NCI-H2227 treated with DMSO at 0.1 percent for 48 hours (cell line): ENCODE measurements around the gene RFLNA.

Experiments used
- DNase-seq: peaks from one replicate; lab custom pipeline; 2025; lab: John Stamatoyannopoulos, UW

The RFLNA gene, protein sequence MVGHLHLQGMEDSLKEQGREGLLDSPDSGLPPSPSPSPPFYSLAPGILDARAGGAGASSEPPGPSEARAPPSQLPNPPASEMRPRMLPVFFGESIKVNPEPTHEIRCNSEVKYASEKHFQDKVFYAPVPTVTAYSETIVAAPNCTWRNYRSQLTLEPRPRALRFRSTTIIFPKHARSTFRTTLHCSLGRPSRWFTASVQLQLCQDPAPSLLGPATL

DNA sequence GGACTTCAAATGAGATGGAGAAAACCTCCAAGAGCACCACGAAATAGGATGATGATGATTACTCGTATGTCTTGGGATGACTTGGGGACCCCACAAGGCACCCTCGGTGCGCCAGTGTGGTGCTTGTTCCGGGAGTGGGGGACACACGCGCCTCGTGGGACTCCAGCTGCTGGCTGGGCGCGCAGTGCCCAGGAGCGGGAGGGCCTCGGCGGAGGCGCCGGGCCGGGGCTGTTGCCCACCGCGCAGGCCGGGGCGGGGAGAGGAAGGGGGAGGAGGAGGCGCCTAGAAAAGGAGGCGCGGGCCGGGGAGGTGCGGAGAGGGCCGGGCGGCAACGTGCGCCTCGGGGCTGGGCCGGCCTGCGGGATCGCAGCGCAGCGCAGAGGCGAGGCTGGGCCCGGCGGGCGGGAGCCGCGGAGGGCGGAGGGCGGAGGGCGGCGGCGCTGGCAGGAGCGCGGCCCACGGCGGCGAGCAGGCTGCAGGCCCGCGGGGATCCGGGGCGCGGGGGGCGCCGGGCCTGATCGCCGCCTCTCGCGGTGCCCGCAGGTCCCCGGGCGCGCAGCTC, at the start of gene RFLNA:
RFLNA (plus strand) TSS at position 314 of the 562 bp plus-strand sequence. CDS start 337 bp downstream, outside the sequence.
- no peak for DNase-seq

DNA sequence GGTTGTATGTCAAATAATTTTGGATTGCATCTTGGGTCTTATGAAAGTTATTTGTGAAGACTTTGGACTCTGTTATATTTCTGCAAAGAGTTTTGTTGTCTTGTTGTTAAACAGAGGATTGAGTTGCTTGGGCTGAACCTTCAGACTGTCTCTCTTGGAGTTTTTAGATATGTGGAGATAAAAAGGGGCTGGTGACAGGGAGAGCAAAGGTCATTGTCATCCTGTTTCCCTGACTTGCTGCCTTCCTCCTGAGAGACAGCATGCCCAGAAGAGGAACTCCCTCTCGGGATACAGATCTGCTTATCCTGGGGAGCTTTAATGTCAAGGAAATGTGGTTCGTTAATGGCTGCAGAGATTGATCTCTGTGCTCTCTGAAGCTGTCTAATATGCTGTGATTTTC, 47.6 kb upstream of the RFLNA start:
- DNase-seq = no peak

DNA sequence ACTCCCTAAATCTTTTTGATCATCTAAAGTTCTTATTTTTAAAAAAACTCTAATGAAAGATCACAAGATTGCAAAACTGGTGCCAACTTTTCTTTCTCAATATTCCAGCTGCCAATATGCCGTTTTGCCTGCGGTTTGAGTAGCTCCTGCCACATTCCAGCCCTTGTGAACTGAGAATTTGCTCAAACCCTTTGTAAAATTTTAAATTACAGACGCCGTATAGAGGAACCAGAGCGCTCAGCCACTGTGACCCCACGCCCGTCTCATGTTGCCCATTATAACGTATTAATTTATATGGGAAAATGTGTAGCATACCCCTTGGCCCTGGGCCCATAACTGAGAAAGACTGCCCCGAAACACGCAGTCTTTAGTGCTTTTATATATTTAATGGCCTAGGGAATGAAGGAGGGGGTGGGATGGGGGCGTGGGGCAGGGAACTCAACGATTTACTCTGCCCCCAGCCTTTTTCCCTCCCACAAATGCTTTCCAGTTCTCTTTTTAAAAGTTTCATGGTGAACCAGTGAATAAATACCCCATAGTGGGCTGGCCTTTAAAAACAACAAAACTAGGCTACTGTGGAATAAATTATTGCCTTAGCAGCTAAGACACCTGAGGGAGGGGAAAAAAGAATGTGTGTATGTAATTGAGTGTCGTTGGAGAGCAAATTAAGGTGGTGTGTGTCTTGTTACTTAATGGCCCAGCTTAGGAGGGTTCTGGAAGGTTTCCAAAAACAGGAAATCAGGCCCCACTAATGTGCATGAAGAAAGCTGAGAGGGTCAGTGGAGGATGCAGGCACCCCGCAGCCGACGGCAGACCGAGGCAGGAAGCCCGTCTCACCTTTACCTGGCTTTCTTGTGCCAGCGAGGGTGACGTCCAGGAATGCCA, 45.7 kb upstream of the RFLNA start:
- DNase-seq = peak; percentile 95

DNA sequence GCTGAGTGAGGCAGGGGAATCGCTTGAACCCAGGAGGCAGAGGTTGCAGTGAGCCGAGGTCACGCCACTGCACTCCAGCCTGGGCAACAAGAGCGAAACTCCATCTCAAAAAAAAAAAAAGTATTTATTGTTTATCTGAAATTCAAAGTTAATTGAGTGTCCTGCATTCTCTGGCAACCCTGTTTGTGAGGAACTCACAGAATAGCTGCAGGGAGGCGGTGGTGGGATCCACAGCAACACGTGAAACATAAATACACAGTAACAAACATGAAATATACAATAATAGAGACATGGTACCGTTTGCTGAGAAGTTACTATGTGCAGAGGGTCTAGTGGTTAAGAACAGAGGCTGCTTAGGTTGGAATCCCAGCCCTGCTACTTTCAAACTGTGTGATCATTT, 43.7 kb upstream of the RFLNA start:
- DNase-seq = no peak

DNA sequence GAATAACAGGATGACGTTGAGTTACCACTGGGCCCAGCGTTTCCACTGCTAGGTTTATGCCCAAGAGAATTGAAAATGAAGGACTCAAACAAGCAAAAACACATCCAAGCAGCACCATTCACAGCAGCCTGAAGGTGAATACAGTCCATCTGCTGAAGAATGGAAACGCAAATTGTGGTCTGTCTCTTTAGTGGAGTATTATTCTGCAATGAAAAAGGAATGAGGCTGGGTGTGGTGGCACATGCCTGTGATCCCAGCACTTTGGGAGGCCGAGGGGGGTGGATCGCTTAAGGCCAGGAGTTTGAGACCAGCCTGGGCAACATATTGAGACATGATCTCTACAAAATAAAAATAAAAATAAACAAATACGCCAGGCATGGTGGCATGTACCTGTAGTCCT, 41.9 kb upstream of the RFLNA start:
- no peak for DNase-seq

DNA sequence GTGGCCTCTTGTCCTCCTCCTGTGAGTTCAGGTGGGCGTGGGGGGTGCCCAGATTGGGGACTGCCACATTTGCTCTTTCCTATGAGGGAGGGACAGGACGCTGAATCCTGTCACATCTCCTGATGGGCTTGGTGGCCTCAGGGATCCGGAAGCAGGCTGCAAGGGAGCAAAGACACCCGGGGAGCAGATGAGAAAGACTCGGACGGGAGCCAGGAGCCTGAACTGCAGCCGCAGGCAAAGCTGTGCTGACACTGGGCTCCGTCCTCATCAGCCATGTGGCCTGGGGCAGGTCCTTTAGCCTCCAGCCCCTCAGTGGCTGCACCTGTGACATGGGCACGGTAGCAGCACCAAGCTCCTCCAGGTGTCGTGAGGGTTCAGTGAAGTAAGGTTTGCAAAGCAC, 40.8 kb upstream of the RFLNA start:
- DNase-seq = no peak

DNA sequence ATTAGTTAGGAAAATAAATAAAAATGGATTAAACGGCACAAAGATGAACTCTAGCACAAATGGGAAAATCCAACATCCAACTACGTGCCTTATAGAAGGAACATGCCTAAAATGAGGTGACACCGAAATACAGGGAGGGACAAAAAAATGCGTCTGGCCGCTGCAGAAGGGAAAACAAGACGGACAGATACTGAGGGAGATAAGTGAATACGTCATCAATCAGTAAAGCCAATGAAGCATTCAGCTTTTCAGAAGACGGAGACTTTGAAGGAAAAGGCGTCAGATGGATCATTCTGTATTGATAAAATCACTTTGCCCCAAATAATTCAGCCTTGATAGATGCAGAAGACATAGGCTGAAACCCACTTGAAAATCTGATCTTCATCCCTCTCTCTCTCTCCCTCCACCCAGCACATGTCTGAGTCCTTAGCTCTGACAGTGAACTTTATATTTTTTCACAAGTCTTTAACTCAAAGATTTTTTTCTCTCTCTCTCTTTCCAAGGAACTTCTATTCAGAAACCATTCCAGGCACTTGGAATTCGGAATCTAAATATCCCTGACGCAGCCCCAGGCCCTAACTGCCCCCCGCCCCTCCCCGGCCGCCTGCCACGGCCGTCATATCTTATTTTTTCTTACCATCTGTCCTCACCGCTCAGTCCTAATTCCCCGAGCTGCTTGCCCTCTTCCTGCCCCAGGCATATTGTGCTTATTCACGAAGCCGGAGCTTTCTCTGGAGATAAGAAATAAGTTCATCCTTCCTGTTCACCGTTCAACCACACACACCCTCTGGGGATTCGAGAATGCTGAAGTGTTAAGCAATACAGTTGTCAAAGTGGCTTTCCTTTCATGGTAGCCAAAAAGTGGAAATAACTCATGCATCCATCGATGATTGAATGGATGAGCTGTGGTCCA, 35.5 kb upstream of the RFLNA start:
- DNase-seq = no peak

DNA sequence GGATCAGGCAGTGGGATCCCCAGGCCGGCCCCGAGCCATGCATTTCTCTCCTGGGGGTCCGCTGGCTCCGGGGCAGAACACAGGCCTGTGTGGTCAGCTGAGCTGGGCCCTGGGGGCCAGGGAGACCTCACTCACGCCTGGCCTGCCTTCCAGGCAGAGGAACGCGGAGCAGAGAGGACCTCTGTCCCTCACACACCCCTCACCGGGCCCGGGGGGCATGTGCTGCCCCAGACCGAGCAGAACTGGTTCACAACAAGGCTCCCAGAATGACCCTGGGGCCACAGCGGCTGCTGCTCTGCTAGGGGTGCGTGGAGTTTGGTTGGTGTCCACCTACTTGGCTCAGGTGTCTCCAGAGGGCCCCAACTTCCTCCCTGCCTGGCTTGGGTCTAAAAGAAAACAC, 33.0 kb upstream of the RFLNA start:
- no peak for DNase-seq

DNA sequence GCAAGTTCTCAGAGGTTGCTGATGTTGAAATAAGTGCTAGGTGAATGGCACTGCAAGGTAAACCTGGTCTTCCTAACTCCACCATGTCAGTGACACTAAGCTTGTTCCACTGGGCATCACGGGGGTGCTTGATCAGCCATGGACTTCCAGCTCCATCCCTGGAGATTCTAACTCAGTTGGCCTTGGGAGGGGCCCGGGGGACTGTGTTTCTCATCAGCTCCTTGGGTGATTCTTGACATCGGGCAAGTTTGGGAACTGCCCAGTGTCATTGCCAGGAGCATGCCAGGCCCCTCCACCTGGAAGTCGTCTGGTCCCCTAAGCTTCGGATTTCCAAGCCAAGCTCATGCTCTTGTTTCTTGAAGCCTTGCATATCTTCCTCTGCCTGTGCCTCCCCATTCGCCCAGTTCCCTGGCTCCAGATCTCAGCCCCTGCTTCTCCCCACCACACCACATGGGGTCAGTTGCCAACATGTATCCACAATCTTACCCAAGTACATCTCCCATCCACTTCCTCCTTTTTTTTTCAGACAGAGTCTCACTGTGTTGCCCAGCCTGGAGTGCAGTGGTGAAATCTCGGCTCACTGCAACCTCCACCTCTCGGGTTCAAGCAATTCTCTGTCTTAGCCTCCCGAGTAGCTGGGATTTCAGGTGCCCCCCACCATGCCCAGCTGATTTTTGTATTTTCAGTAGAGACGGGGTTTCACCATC, 30.7 kb upstream of the RFLNA start:
- no peak for DNase-seq

DNA sequence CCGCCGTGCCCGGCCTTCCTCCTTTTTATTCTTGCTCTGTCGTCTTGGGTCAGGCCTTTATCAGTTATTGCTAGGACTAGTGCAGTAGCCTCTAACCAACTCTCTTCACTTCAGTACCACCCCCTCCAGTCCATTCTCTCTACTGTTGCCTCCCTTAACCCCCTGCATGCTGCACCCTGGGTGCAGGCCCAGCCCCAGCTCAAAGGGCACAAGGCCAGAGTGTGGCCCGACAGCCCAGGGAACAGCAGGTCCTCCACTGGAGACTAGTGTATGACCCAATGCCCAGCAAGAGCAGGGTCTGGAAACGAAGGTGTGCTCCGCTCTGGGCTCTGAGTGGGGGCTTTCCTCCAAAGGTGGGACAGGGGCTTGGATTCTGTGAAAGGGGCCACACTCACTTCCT, 30.0 kb upstream of the RFLNA start:
- no peak for DNase-seq

DNA sequence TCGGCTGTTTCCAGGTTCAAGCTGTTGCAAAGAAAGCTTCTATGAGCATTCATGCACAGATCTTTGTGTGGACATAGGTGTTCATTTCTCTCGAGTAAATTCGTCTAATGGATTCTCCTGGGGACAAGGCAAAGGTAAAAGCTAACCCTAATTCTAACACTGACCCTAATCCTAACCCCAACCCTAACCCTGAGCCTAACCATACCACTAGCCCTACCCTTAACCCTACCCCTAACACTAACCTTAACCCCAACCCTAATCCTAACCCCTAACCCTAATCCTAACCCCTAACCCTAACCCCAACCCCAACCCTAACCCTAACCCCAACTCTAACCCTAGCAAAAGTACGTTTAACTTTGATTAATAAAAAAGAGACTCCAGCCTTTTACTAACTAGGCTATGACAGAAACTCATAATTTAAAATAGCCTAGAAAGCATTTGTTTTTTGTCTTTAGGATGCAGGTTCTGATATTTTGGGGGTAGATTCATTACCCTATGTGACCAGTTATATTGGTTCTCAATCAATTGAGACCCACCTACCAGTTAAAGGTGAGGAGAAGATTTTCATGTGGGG, 27.6 kb upstream of the RFLNA start:
- no peak for DNase-seq

DNA sequence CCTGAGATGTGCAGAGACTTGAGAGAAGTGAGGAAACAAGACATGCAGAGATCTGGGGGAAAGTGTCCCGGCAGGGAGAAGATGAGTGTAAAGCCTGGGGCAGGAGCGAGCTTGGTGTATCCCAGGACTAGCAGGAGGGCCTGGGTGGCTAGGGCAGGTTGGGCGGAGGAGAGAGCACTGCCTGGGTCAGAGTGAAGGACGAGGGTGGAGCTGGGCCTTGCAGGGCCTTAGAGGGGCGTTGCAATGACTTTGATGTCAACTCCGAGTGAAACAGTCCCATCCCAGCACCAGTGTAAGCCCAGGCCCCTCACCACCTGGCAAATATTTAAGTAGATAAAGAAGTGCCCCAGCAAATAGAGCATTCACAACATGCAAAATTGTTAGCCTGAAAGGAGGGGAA, 24.2 kb upstream of the RFLNA start:
- no peak for DNase-seq

DNA sequence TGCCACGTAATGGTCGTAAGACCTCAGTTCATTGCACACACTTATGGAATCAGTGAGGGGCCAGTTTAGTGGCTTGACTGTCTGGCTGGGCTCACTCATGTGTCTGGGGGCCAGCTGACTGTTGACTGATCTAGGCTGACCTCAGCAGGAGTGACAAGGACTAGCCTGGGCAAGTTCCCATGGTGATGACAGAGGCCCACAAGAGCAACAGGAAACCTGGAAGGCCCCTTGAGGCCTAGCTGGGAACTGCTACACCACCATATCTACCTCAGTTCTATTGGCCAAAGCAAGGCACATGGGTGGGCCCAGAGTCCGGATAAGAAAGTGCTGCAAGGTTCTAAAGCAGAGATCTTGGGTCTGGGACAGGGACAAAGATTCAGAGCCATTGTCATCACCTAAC, 21.3 kb upstream of the RFLNA start:
- no peak for DNase-seq

DNA sequence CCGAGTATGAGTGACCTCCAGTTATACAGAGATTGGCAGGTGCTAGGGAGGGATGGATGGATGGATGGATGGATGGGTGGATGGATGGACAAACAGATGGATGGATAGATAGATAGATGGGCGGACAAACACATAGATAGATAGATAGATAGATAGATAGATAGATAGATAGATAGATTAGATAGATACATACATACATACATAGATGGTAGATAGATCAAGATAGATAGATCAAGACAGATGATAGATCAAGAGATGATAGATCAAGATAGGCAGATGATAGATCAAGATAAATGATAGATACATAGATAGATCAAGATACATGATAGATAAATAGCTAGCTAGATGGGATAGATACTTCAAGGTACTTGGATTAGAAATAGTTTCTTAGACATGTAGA, 18.6 kb upstream of the RFLNA start:
- no peak for DNase-seq

DNA sequence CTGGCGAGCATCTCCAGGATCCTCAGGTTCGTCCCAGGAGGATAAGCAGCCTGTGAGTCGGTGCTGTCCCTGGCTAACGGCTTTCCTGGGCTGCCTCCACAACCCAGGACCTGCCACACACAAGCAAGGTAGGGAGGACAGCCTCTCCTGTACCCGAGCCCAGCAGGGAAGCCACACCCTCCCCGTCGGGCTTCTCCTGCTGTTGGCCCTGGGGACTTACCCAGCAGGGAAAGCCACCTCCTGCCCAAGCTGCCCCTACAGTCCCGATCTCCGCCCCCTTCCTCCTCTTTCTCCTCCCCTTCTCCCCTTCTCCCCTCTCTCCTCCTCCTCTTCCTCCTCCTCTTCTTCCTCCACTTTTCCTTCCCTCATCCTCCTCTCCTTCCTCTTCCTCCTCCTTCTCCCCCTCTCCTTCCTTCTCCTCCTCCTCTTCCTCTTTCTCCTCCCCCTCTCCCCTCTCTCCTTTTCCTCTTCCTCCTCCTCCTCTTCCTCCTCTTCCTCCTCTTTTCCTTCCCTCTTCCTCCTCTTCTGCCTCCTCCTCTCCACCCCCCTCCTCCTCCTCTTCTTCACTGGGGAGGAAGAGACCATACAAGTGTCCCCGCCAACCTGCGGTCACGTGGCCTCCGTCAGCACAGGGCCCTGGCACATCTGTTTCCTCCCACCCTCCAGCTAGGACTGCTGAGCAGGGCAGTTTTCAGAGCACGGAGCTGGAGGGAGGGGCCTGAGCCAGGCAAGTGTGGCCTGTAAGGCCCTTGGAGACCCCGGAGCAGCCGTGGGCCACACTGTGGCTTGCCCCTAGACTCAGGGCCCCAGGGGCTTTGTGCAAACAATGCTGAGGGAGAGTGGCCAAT, 17.3 kb upstream of the RFLNA start:
- DNase-seq = no peak

DNA sequence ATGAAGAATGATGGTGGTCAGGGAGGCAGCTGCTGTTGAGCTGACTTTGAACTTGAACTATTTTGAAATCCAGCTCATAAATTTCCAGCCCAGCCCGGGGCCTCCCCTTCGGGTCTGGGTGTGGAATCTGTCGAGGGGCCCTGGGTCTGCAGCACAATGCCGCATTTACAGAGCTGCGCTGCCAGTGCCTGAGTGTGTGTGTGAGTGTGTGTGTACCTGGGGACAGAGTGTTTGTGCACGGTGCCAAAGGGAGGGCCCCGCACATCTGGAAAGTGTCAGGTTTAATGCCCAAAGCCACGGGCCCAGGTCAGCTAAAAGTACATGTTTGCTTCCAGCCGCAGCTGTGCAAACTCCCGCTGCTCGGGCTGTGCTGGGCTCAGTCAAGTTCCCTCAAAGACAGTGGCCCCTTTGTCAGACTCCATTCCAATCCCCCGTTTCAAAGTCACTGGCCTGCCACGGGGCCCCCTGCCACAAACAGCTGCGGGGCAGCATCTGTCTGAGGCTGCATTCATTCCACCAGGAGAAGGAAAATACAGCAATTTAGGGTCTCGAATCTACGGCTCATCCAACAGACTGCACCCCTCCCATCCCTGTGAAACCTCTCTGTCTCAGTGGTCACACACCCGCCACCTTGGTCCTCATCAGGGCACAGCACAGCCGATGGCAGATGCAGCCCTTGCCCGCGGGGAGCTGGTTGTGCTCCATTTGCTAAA, 16.3 kb upstream of the RFLNA start:
- DNase-seq = no peak

DNA sequence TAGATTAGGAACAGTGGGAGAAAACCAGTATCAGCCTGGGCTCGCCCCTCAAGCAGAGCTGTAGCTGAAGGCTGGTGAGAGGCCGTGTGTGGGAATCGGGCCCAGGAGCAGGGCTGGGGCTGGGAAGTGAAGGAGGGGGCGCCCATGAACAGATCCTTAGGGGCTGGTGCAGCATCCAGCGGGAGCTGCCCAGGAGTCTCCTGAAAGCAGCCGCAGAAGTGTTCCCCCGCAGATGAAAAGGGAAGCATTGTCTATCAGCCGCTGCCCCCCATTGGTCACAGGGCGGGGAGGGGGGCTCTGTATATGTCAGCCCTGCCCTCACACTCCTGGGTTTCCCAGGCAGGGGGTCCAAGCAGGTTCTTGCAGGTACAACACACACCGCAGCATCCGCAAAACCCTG, 15.6 kb upstream of the RFLNA start:
- no peak for DNase-seq

DNA sequence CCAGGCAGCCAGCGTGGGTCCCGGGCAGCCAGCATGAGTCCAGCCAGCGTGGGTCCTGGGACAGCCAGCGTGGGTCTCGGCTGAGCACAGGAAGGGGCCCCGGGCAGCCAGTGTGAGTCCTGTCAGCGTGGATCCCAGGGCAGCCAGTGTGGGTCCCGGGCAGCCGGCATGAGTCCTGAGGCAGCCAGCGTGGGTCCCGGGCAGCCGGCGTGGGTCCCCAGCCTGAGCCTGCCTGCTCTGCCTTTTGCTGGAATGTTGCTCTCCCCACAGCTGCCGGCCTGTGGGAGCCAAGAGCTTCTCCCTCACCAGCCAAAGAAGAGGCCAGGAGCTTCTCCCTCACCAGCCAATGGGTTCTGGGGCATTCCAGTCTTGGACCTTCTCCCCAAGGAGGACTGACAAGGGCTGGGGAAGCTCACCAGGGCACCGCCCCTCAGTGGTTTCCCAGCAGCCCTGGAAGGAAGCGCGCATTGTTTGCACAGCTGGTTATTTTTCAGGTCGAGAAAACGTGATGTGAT, 15.0 kb upstream of the RFLNA start:
- no peak for DNase-seq

DNA sequence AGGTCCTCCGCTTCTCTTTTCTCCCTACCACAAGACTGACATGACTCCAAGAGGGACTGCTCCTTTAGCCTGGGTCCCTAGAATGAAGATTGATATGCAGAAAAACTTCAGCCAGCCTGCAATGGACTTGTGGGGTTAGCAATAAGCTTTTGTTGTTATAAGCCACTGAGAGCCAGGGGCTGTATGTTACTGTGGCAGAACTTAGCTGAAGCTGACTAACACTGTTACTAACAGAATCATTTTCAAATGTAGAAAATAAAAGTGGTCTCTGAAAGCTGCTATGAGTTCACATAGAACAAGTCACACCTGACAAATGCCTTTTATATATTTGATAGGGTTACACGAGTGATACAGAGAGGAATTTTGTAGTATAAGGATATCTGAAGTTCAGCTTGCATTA, 13.6 kb upstream of the RFLNA start:
- no peak for DNase-seq
